Activated CD4-positive, CD25-positive, alpha-beta regulatory T cell treated with anti-CD3 and anti-CD28 coated beads, Interleukin-2, amount 50 U/mL, for 24 hours (primary cell): ENCODE results near the gene DAB2IP.

Experiments
- ATAC-seq, 2 donors: fragments of 150-1000 bp; cut with Tn5 transposase; one replicate each; pipeline ENCODE4 v1.10.0; 2021; ENCODE audit warnings: mild to moderate bottlenecking in 1 of 2, moderate library complexity in 1 of 2

The DAB2IP gene

DNA sequence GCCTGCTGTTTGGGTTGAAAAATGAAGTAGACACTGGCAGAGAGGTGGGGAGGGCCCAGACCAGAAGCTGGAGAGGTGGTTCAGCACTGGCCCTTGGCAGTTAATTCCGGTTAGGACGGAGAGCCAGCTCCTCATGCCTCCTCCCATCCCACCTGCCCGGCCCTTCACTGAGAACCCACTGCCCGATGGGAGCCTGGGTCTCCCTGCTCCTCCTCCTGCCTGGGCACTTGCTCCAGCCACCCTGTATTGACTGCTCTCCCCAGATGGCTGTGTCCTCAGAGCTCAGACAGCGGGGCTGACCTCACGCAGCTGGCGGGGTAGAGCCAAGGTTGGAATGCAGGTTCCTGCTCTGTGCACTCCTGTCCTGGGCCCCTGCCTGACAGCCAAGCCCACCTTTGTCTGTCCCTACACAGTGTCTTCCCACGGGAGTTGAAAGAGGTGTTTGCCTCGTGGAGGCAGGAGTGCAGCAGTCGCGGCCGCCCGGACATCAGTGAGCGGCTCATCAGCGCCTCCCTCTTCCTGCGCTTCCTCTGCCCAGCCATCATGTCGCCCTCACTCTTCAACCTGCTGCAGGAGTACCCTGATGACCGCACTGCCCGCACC lies 114.7 kb downstream of the DAB2IP start:
- no peak for ATAC-seq

DNA sequence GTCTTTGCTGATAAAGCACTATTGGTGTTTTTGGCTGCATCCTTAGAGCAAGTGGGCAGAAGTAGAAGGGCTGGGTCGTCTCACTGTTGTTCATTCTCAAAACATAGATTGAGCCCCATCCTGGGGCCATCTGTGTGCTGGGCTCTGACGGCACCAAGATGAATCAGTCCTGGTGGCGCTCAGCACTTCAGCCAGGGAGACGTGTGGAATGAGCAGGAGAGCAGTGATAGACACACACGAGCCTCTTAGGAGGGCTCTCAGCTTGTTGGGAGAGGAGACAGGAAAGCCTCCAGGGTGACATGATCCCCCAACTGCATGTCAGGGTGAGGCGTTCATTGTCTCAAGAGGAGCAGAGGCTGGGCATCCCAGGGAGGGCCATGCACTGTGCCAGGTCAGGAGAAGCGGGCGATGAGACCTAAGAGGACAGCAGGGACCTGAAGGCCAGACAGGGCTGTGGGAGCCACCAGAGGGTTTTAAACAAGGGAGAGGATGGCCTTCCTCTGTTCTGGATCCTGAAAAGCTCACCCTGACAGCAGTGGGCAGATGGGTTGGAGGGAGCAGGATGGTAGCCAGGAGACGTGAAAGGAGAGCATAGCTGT lies 115.8 kb downstream of the DAB2IP start:
- ATAC-seq, result no peak

DNA sequence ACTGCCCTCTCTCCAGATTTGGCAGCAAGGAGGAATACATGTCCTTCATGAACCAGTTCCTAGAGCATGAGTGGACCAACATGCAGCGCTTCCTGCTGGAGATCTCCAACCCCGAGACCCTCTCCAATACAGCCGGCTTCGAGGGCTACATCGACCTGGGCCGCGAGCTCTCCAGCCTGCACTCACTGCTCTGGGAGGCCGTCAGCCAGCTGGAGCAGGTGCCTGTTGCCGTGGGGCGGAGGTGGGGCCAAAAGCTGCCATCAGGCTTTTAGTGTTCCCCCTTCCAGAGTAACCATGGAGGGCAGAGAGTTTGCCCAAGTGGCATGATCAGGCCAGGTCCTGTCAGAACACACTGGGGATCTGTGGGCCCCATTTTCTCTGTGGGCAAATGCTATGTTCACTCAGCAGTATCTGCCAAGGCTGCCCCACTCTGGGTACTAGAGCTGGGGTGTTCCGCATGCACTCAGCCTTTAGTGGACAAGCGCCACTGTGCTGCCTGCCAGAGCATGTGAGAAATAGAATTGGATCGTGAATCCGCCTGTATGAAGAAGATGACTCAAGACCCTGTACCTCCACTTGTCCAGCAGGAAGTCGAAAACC lies 117.1 kb downstream of the DAB2IP start:
- no peak for ATAC-seq

DNA sequence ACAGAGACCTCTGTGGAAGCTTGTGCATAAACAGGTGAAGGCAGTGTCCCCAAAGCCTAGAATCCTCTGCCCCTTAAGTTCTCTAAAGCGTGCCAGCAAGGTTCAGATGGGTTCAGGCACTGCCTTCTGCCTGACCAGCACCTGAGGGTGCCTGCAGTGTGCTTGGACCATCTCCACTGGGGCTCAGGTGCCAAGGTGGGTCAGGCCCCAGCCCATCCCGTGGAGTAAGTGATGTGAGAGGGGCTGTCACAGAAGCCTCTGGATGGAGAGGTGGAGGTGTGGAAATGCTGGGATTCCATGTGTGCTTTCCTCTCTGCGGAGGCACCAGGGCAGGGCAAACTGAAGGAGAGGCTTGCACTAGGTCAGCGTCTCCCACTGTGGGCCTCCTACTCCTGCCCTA lies 118.5 kb downstream of the DAB2IP start:
- no peak for ATAC-seq

DNA sequence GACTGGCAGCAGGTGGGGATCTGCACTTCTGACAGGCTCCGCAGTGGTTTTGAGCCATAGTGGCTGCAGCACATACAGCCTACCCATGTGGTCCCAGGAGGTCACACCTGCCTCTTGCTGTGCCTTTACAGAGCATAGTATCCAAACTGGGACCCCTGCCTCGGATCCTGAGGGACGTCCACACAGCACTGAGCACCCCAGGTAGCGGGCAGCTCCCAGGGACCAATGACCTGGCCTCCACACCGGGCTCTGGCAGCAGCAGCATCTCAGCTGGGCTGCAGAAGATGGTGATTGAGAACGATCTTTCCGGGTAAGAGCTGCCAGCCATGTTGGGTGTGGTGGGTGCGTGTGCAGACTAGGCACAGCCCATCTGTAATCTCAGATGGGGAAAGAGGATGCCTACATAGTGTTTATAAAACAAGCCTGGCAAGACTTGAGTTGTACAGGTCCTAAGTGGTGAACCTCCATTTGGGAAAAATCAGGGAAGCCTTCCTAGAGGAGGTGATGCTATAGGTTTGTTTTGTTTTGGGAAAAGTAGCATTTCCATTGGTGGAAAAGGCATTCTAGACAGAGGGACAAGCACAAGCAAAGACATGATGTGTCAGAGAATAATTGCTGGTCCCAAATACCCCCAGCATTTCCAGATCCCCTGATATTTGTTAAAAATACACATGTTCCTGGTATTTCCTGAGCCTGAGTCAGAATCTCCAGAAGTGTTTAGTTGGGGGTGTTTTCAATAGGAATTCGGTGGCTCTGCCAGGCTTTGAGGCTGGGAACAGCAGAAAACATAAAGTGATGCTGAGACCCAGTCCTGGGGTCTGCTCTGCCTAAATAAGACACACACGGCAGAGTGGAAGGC lies 119.2 kb downstream of the DAB2IP start:
- no peak for ATAC-seq

DNA sequence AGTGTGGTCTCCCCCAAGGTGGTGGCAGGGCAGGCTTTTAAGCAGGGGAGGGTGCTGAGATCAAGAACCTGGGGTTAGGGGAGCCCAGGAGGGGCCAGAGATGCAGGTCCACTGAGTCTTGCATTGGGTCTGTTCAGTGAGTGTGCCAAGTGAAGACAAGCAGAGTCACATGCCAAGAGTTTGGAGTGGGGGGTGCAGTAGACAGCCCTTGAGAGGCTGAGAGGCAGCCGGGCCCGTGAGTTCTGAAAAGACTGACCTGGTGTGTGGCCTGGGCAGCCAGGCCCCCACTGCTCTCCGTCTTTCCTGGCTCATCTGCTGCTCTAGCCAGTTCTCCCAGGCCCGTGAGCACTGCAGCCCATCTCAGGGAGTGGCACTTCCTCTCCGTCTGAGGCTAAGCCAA lies 120.0 kb downstream of the DAB2IP start:
- no peak for ATAC-seq

DNA sequence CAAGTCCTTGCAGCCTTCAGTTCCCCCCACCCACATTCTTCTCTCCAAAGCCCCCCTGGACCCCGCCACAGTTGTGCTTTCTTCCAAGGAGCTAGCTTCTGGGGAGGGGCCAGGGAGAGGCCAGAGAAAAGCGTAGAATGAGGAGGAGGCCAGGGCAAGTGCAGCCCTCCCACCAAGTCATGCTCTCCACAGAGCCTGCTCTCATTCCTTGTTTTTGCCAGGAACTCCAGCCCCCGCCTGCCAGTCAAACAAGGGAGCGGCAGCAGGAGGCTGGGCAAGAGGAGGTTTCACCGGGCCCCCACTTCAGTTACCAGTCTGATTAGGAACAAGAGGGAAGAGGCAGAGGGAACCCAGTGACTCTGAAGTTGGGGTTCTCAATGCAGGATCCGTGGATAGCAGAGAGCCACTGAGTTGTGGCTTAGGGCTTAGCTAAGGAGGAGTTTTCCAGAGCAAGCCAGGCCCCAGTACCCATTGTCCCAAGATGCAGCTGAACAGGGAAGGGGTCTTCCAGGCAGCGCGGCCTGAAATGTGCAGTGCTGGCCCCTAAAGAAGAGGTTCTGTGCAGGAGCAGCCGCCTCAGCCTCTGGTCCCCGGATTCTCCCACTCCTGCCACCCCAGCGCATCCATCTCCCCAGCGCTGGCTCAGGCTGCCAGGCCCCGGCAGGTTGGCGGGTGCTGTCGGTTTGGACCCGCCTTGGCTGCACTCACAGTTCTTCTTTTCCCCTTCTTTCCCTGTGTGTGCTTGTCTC lies 120.6 kb downstream of the DAB2IP start:
- no peak for ATAC-seq

DNA sequence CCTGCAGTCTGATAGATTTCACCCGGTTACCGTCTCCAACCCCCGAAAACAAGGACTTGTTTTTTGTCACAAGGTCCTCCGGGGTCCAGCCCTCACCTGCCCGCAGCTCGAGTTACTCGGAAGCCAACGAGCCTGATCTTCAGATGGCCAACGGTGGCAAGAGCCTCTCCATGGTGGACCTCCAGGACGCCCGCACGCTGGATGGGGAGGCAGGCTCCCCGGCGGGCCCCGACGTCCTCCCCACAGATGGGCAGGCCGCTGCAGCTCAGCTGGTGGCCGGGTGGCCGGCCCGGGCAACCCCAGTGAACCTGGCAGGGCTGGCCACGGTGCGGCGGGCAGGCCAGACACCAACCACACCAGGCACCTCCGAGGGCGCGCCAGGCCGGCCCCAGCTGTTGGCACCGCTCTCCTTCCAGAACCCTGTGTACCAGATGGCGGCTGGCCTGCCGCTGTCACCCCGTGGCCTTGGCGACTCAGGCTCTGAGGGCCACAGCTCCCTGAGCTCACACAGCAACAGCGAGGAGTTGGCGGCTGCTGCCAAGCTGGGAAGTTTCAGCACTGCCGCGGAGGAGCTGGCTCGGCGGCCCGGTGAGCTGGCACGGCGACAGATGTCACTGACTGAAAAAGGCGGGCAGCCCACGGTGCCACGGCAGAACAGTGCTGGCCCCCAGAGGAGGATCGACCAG lies 121.3 kb downstream of the DAB2IP start:
- ATAC-seq, result no peak

DNA sequence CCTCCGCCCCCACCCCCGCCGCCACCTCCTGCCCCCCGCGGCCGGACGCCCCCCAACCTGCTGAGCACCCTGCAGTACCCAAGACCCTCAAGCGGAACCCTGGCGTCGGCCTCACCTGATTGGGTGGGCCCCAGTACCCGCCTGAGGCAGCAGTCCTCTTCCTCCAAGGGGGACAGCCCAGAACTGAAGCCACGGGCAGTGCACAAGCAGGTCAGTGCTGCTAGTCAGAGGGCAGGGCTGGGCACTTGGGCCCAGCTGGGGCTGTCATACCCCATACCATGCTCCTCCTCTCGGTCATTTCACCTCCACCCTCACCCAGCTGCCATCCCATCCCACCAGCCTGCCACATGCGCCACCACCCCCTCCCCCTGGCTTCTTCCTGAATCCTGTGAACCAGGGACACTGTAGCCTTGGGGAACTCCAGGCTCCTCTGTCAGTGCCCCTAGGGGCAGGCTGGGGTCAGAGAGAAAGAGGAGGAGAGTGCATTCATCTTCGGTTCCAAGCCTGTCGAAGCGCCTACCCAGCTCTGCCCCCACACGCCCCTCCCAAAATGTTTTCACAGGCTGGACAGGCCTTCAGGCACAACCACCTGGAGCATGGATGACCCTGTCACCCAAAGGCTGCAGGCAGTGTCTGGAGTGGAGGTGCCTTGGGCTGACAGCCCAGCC lies 122.0 kb downstream of the DAB2IP start:
- no peak for ATAC-seq

DNA sequence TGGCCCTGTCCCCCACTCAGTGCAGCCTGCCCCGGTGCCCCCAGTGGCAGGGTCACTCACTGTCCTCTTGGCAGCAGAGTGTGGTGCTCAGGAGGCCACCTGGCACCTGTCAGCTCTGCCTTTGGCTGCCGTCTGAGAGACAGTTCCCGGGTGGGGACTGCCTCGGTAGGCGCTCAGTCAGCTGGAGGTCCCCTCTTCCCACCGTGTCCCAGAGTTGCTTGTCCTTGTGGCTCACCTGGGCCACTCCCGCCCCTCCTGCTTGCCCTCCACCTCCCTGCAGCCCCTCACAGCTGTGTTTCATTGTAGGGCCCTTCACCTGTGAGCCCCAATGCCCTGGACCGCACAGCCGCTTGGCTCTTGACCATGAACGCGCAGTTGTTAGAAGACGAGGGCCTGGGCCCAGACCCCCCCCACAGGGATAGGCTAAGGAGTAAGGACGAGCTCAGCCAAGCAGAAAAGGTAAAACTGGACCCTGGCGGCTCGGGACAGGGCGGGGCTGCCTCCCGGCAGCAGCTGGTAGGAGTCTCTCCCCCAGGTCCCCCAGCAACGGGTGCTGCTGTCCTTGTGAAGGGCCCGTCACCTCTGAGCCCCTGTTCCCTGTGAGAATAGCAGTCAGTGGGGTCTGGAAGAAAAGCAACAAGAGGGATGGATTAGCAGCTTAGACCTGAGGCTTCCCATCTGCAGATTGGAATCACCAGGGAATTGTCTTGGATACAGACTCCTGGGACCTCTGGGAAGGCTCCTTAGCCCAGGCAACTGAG lies 122.7 kb downstream of the DAB2IP start:
- ATAC-seq, result no peak

DNA sequence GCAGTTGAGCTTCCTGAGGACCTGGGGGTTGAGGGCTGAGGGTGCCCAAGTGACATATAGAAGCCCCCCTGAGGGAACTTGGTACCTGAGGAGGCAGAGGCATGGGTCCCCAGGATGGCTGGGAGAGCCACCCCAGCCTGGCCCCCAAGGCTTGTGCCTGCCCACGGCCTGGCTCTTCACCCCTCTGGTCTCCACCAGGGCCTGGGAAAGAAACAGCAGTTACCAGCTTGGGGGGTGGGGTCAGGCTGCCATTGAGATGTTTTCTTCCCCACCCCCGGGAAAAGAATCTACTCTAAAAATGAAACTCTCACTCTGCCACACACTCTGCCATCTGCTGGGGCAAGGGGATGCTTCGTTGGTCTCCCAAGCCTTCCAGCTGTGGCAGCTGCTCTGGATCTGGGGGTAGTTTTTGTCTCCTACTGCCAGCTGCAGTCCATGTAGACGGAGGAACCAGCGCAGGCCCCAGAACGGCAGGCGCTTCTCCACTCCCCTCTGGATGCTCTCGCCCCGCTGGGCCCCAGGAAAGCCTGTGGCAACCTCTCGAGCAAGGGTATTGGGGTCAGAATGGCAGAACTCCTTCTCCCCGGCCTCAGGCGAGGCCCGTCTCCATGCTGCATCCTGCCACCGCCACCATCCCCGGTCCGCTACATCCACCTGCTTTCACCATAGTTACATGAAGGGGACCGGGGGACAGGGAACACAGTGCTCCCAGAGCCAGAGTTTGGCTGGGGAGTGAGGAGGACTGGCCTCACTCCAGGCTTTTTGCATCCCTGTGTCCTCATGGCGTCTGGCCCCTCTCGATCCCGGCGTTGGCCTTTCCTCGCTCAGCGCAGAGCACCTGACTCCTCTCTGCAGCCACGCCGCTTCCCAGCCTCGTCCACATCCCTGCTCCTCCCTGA lies 123.5 kb downstream of the DAB2IP start:
- ATAC-seq, result no peak

DNA sequence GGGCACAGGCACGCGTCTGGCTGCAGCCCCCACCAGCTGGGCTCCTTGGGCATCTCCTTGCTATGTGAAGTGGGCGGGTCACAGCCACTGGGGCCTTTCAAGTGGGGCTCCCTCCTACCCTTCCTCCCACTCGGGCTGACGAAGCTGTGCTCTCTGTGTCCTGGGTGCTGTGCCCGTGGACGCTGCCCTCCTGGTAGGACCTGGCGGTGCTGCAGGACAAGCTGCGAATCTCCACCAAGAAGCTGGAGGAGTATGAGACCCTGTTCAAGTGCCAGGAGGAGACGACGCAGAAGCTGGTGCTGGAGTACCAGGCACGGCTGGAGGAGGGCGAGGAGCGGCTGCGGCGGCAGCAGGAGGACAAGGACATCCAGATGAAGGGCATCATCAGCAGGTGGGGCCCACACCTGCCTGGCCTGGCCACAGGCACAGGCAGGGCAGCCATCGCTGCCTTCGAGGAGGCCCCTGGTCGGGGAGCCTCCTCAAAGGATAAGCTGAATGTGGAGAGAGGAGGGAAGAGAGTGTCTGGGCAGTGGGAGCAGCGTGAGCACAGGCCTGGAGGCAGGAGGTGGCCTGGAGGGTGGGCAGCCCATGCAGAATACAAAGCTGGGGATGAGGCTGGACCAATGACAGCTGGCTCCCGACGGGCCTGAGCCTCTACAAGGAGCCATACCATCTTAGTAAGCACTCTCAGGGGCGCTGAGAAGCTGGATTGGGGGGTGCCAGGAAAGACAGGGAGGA lies 124.7 kb downstream of the DAB2IP start:
- ATAC-seq, result no peak

DNA sequence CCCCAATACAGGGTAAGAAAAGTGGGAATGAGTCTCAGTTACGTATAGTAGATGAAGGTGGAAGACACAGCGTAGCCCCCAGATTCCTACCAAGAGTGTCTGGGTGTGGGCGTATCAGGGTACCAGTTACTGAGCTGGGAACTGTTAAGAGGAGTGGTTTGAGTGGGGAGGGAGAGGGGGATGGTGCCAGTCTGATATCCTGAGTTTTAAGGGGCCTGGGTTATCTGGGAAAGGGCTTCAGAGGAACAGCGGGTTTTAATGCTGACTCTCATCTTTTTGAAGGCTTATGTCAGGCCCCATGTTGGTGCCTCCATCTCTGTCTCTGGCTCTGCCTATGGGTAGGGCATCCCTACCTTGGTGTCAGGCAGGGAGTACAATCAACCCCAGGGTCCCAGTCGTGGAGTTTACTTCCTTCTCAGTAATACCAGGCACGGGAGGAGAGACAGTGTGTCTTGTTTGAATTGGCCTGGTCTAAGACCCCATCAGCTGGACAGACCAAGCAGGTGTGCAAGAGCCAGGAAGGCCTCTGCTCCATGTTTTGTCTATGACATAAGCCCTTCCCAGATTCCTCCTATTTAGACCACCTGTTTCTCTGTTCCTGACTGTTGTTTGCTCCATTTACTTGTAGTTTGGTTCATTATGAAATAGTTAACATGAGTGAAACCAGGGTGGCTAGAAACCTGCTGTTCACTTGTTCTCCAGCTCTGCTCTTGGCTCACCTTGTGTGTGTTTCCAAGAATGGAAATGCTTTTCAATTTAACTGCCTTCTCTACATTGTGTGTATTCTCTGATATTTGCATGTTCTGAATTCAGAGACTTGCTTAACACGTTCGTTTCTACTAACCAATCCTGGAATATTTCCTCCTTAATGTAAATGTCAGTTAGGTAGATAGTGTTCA lies 125.6 kb downstream of the DAB2IP start:
- no peak for ATAC-seq

DNA sequence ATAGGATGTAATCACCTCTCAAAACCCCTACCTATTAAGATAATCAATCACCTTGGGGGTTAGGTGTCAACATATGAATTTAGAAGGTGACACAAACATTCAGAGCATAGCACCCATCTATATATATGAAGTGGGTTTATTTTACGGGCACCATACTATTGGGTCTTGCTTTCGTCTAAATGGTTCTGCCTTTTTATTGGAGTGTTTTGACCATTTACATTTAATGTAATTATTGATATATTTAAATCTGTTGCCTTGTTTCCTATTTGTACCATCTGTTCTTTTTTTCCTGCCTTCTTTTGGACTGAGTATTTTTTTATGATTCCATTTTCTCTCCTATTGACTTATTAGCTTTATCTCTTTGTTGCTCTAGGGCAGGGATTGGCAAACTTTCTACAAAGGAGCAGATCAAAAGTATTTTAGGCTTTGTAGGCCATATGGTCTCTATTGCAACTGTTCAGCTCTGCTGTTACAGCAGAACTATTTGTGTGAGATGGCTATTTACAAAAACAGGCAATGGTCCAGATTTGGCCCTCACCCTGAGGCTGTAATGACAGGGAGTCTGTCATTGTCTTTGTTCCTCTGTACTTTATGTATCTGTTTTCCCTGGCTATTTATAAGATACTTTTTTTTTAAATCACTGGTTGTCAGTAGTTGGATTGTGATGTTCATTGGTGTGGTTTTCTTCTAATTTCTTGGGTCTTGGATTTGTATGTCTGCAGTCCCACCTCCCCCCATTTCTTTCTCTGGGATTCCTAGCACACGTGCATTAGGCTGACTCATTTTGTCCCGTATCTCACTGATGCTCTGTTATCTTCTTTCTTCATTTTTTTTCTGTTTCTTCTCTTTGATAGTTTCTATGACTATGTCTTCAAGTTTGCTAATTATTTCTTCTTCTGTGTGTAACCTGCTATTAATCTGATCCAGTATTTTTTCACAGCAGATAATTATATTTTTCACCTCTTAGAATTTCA lies 127.1 kb downstream of the DAB2IP start:
- no peak for ATAC-seq

DNA sequence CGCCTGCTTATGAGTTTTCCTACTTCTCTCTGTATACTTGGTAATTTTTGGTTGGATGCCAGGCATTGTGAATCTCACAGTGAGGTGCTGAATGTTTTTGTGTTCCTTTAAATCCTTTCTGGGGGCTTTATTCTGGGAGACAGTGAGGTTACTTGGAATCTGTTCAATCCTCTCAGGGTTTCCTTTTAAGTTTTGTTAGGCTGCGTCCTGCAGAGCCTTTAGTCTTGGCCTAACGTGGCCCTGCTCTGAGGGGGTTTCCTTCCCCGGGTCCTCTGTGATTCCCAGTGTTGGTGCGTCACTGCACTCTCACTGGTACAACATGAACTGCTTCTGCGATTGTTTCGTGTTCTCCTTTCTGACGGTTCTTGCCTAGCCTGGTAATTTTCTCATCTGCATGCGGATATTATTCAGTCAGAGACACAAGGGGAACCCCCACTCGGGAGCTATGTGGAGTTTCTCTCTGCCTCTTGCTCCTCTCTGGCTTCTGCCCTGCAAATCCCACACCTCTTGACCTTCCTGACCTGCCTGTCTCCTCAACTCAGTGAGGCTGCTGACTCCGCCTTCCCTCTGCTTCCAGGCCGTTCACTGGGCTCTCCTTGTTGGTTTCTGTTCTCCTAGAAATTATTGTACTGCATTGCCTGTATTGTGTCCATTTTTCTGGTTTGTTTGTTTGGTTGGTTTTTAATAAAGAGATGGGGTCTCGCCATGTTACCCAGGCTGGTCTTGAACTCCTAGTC lies 128.1 kb downstream of the DAB2IP start:
- no peak for ATAC-seq
